GM12865 (cell line): ENCODE results near the gene SLC40A1.

Experiments
- DNase-seq: peaks from one replicate; pipeline ENCODE4 v3.0.0; 2010; ENCODE audit warnings: low read depth
- H3K4me3 ChIP-seq: 2 replicates; pipeline ENCODE4 v1.5.1; 2011; ENCODE audit warnings: mild to moderate bottlenecking, low read depth, low read length, control low read depth
- CTCF ChIP-seq: IDR thresholded peaks from 2 replicates; pipeline ENCODE4 v1.5.1; 2011; ENCODE audit warnings: low read length, control low read depth, low read depth, inconsistent platforms; ENCODE audit not compliant: insufficient read depth; ENCODE audit errors: missing control alignments

The SLC40A1 gene

GRCh38 chr2:189623049-189623448 is 42.5 kb upstream of the SLC40A1 start:
- no peak for TF ChIP-seq CTCF
- DNase-seq = no peak
- H3K4me3 ChIP-seq = no peak overlapping the region

GRCh38 chr2:189621781-189622180 is 41.2 kb upstream of the SLC40A1 start:
- no peak for TF ChIP-seq CTCF
- DNase-seq = no peak
- H3K4me3 ChIP-seq = no peak overlapping the region

DNA sequence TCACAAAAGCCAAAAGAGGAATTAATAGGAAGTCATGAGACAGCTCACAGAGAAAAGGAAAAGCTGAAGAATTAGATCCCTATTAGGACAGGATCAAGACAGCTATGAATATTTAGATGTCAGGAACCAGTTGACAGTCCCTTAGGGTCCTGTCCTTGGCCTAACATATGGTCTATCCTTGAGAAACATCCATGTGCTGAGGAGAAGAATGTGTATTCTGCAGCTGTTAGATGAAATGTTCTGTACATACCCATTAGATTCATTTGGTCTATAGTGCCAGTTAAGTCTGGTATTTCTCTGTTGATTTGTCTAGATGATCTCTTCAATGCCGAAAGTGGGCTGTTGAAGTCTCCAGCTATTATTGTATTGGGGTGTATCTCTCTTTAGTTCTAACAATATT is 37.6 kb upstream of the SLC40A1 start:
- TF ChIP-seq CTCF = no peak
- H3K4me3 ChIP-seq = no peak overlapping the region
- DNase-seq = no peak

- TF ChIP-seq CTCF = no peak
- H3K4me3 ChIP-seq = no peak overlapping the region
- DNase-seq = no peak
Measured at GRCh38 chr2:189614585-189614984, 34.0 kb upstream of the SLC40A1 start.

DNA sequence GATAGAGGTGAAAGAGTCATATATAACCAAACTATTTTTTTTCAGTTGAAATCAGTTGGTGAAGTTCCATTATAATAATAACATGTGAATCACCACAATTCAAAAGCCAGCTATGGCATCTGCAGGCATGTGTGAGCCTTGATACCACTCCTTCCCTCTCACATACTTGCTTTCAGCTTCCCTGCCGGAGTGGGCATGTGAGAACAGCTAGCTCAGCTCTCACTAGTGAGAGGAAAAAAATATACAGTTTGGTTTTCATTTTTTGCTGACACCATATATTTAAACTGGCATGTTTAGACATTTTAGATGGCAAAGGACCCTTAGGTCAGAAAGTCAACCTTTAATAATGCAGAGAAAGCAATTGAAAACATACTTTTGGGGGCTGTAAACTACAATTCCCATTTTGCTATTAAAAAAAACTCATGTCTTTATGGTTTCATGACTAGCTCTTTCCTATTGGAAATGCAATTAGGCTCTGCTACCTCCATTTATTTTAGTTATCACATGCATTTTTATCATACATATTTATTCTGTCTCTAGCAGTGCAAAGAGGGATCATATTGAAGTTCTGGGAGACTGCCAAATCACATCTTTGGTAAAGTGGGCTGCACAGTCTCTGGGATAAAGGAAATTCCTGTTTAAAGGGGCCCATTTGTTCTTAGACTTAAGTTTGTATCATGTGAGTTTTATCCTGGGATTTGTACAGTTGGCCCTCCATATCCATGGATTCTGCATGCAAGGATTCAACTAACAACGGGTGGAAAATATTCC is 33.2 kb upstream of the SLC40A1 start:
- no peak overlapping the region for H3K4me3 ChIP-seq
- no peak for DNase-seq
- TF ChIP-seq CTCF = no peak

DNA sequence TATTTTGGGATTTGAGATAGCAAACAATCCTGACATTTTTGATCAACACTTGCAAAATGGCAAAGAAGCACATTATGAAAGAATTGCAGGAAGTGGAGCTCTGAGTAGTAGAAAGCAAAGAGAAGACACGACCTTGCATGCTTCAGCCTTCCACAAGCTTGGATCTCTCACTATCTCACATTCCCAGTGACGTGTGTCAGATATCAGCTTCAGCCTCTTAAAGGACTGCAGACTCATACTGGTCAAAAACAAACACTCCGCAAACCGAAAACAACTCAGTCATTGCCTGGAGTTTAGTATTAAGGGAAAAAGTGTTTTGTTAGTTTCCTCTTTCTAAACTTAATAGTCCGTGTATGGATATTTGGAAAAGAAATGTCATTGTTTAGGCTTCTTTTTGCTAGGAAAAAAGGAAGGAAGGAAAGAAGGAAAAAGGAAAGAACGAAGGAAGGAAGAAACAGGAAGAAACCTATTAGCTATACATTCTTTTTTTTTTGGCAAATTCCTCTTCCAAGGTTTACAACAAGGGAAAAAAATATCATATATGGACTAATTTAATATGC is 32.6 kb upstream of the SLC40A1 start:
- no peak for TF ChIP-seq CTCF
- H3K4me3 ChIP-seq = no peak overlapping the region

DNA sequence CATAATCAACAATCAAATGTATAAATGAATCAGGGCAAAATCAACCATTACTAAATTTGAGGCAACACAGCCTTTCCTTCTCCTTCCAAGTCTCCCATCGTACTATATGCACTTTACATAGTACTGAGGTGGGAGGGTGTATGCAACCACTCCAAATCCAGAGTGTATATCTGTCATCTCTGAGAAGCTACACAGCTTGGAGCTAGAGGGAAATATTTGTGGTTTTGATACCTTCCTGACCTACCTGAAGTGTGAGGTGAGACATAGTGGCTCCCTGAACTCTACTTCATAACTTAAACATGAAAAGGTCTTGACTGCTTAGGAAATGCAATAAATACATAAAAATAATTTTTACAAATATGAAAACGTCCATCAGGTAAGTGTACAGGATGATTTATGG is 30.1 kb upstream of the SLC40A1 start:
- no peak for DNase-seq
- no peak for TF ChIP-seq CTCF
- no peak overlapping the region for H3K4me3 ChIP-seq

More for the DNA sequence above, 32.6 kb upstream of the SLC40A1 start:
- no peak for DNase-seq
